ENCODE data around the gene C2CD4C. TPM values are rescaled to one million over a fixed set of nuclear protein-coding genes. Genes with fewer than 3 reads are reported as not detected.
"Not testable (repeated sequence)": the region's sequence is repeated elsewhere in the genome, so short reads cannot be mapped to it uniquely, and the experiment has no call there.

C2CD4C gene
- total RNA-seq, 2 experiments from 2014 or later = 0.12 to 0.19 TPM

- no peak overlapping the region for H3K4me3 Mint-ChIP-seq
- peaks cover 3% of the 10 kb centered on the region for H3K9me3 Mint-ChIP-seq
- H3K36me3 Mint-ChIP-seq = no peaks in the 10 kb centered on the region
- H3K4me1 Mint-ChIP-seq = no peaks in the 10 kb centered on the region
- H3K27ac Mint-ChIP-seq = no peak overlapping the region
- no peak for DNase-seq
- no peaks in the 10 kb centered on the region for H3K27me3 Mint-ChIP-seq
These were observed 17.9 kb upstream of the C2CD4C start for GRCh38 chr19:426725-427445.

DNA sequence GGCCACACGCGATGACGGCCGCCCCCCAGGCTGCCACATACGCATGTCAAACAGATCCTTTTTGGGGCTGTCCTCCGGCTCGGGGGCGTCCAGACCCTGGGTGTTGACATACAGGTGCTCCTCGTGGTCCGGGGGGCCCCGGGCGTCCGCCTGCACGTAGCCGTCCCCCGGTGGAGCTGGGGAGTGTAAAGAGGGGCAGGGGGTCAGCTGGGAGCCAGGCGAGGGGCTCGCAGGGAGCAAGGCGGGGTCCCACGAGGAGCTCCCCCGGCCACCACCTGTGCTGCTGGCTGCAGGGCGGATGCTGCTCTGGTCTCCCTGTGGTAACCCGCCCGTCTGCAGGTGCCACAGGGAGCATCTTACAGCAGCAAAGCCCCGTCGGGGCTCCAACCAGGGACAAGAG is 16.1 kb upstream of the C2CD4C start:
- no peaks in the 10 kb centered on the region for H3K9me3 Mint-ChIP-seq
- no peak for DNase-seq
- H3K4me1 Mint-ChIP-seq = no peaks in the 10 kb centered on the region
- H3K27ac Mint-ChIP-seq = no peak overlapping the region
- H3K27me3 Mint-ChIP-seq = no peaks in the 10 kb centered on the region
- no peaks in the 10 kb centered on the region for H3K36me3 Mint-ChIP-seq
- H3K4me3 Mint-ChIP-seq = no peak overlapping the region

DNA sequence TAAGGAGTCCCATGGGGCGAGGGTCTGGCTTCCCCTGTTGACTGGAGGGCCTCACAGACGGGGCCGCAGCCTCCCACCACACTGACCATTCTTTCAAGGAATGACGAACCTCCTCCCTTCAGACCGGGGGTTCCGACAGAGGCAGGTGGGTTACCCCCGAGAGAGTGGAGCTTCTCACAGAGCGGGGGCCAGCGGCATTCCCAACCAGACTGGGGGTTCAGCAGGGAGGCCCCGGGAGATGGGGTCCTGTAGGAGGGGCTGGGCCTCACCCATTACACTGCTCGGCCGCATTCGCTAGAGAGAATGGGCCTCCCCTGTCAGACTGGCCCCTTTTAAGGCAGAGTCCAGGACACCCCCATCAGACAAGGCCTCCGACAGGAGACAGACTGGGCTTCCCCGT is 15.6 kb upstream of the C2CD4C start:
- DNase-seq = no peak
- H3K27me3 Mint-ChIP-seq = no peaks in the 10 kb centered on the region
- no peaks in the 10 kb centered on the region for H3K9me3 Mint-ChIP-seq
- no peak overlapping the region for H3K27ac Mint-ChIP-seq
- no peak overlapping the region for H3K4me3 Mint-ChIP-seq
- H3K36me3 Mint-ChIP-seq = no peaks in the 10 kb centered on the region
- no peaks in the 10 kb centered on the region for H3K4me1 Mint-ChIP-seq

DNA sequence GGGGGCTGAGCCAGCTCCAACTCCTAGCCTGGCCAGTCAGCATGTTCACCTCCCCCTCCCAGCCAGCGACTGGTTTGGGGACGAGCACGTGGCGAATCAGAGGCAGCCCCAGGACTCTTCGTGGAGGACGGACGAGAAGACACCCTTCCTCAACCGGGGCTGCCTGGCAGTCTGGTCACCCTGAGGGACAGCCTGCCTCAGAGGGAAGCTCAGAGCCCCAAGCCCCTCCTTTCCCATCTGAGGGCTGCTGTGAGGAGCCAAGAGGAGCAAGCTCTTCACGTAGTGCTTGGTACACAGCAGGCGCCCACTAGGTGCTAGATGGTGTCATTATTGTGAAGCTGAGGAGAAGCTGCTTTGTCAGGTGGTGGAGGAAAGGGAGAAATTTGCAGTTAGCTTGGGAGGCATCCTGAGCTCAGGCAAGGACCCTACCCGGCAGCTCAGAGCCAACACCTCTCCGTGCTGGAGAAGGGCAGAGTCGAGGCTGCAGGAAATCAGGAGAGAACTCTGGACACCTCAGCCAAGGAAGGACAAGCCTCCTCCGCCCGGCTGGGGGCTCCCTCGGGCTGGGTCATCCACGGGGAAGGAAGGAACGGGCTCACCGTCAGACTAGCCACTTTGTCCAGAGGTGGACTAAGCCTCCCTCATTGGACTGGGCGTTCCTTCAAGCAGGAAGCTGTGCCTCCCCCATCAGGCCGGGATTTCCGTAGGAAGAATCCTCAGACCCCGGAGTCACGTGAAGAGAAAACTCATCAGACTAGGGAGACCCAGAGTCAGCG is 14.9 kb upstream of the C2CD4C start:
- H3K4me3 Mint-ChIP-seq = no peak overlapping the region
- H3K4me1 Mint-ChIP-seq = no peaks in the 10 kb centered on the region
- H3K36me3 Mint-ChIP-seq = no peaks in the 10 kb centered on the region
- H3K9me3 Mint-ChIP-seq = no peaks in the 10 kb centered on the region
- no peaks in the 10 kb centered on the region for H3K27me3 Mint-ChIP-seq
- DNase-seq = no peak
- H3K27ac Mint-ChIP-seq = no peak overlapping the region

- not testable (repeated sequence) for DNase-seq, H3K27ac Mint-ChIP-seq, H3K36me3 Mint-ChIP-seq, H3K9me3 Mint-ChIP-seq, H3K4me3 Mint-ChIP-seq, H3K4me1 Mint-ChIP-seq, H3K27me3 Mint-ChIP-seq
These were observed 13.9 kb upstream of the C2CD4C start for GRCh38 chr19:422917-423226.

GRCh38 chr19:422213-422916 is 13.4 kb upstream of the C2CD4C start:
- Mint-ChIP-seq H3K36me3 (no peaks in the 10 kb centered on the region), H3K4me1 (no peaks in the 10 kb centered on the region), H3K27me3 (no peaks in the 10 kb centered on the region), H3K9me3 (no peaks in the 10 kb centered on the region), H3K4me3 (no peak overlapping the region), H3K27ac (no peak overlapping the region)
- DNase-seq = no peak

DNA sequence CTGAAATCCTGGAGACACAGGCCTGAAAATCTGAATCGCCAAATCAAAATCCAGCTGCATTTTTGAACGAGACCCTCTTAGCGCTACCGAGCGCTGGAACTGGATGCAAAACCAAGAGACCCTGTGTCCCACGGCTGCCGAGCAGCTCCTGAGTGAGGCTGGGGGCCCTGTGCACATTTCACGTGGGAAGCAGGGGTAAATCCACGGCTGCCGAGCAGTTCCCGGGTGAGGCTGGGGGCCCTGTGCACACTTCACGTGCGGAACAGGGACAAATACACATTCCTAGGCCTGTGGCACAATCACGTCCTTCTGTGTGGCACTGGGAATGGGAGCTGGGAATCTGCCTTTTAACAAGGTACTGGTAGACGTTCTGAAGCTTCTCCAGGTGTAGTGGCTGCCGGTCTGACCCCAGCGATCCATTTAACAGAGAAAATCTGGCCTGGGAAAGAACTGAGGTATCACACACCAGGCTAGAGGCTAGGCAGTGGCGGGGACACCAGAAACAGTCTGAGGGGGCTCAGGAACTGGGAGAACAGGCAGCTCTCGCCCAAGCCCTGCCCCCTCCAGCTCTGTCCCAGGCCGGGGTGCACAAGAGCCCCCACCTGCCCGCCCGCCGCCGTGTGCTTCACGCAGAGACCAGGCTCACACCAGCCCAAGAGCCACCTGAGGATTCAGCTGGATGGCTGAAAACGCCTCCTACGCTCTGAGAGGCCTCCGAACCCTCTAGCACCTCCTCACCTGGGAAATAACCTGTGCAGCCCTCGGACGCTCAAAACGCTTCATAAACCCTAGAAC is 11.0 kb upstream of the C2CD4C start:
- no peak for DNase-seq
- no peaks in the 10 kb centered on the region for H3K9me3 Mint-ChIP-seq
- no peak overlapping the region for H3K4me3 Mint-ChIP-seq
- no peak overlapping the region for H3K27ac Mint-ChIP-seq
- no peaks in the 10 kb centered on the region for H3K4me1 Mint-ChIP-seq
- H3K36me3 Mint-ChIP-seq = no peaks in the 10 kb centered on the region
- H3K27me3 Mint-ChIP-seq = no peaks in the 10 kb centered on the region

DNA sequence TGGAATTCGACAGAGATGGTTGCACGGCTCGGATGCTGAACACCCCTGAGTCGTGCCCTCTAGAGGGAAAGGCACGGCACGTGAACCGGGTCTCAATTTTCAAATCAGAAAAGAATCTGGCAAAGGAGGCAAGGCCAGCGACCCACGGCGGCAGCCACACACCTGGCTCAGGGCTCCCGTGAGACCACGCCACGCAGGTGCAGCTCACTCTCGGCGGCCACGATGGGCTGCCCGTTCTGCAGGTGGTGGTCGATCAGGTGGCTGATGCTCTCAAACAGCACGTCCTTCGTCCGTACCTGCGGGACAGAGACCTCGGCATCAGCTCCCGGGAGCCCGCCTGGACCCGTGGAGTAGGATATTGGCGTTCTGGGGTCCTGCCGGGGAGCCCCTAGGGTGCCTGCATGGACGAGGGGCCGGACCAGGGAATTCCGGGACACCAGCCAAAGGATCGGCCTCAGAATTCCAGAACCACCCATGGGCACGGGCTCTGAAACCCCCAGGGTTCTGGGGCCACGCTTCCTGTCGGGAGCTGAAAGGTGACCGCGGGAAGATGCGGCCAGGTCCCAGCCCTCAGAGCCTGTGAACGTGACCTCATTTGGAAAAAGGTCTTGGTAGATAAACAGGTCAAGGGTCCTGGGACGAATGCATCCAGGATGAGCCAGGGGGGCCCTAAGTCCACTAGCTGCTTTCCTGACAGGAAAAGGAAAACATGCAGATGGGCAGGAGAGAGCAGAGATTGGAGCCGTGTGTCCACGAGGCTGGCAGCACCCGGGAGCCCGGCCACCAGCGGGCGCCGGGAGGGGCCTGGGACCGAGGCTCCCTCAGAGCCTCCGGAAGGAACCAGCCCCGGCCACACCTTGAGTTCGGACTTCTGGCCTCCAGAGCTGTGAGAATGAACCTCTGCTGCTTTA is 10.1 kb upstream of the C2CD4C start:
- H3K4me3 Mint-ChIP-seq = no peak overlapping the region
- no peak overlapping the region for H3K27ac Mint-ChIP-seq
- H3K4me1 Mint-ChIP-seq = no peaks in the 10 kb centered on the region
- no peak for DNase-seq
- no peaks in the 10 kb centered on the region for H3K36me3 Mint-ChIP-seq
- H3K27me3 Mint-ChIP-seq = no peaks in the 10 kb centered on the region
- H3K9me3 Mint-ChIP-seq = no peaks in the 10 kb centered on the region

DNA sequence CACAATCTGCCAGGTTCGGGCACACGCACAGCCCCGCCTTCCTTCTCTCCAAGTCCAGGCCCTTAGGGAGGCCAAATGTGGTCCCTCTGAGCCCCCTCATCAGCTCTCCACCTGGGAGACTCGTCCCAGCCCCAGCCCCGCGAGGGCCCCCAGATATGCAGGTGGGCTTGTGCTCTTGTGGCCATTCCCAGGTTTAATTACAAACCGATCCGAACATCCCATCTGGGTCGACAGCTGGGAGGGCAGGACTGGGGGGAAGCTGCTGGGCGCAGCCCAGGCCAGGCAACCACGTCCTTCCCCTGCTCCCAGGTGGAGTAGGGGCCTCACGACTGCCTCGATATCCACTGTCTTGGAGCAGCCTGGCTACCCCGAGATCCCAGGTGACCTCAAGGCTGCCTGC is 7.5 kb upstream of the C2CD4C start:
- Mint-ChIP-seq H3K27me3 (no peaks in the 10 kb centered on the region), H3K27ac (no peak overlapping the region), H3K4me3 (no peak overlapping the region), H3K36me3 (no peaks in the 10 kb centered on the region), H3K4me1 (no peaks in the 10 kb centered on the region), H3K9me3 (no peaks in the 10 kb centered on the region)
- DNase-seq = no peak

- no peaks in the 10 kb centered on the region for H3K36me3 Mint-ChIP-seq
- DNase-seq = no peak
- no peak overlapping the region for H3K4me3 Mint-ChIP-seq
- peaks cover 2% of the 10 kb centered on the region for H3K27me3 Mint-ChIP-seq
- H3K4me1 Mint-ChIP-seq = no peaks in the 10 kb centered on the region
- H3K9me3 Mint-ChIP-seq = no peaks in the 10 kb centered on the region
- H3K27ac Mint-ChIP-seq = no peak overlapping the region
These were observed 6.3 kb upstream of the C2CD4C start for GRCh38 chr19:415292-415691.

GRCh38 chr19:413756-414420 is 4.9 kb upstream of the C2CD4C start:
- no peak for DNase-seq
- Mint-ChIP-seq H3K4me3 (no peak overlapping the region), H3K4me1 (peaks cover 5% of the 10 kb centered on the region), H3K36me3 (no peaks in the 10 kb centered on the region), H3K27me3 (peaks cover 13% of the 10 kb centered on the region), H3K27ac (no peak overlapping the region), H3K9me3 (no peaks in the 10 kb centered on the region)

DNA sequence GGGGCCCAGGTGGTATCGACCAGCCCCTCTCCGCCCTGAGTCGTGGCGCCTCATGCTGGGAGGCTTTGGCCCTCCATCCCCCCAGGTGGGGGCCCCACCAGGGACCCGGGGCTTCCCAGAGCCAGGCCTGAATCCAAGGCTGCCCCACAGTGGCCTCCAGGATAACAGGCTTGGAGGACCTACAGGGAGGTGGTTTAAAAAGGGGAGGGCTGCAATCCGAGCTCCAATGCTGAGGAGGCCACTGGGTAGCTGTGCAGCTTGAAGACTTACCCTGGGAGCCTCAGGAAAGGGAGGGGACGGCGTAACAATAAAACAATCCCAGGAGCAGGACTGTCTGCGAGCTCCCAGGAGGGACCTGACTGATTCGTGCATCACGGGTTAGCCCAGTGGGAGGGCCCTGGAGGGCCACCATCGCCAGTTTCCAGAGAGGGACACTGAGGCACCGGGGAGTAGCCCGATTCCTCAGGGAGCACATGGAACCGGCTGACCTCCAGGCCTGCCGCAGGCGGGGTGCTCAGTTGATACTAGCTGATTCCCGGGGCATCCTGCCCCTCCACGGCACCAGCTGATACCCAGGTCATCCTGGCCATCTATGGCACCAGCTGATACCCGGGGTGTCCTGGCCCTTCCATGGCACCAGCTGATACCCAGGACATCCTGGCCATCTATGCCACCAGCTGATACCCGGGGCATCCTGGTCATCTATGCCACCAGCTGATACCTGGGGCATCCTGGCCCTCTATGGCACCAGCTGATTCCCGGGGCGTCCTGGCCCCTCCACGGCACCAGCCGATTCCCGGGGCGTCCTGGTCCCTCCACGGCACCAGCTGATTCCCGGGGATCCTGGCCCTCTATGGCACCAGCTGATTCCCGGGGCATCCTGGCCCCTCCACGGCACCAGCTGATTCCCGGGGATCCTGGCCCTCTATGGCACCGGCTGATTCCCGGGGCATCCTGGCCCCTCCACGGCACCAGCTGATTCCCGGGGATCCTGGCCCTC is 3.7 kb upstream of the C2CD4C start:
- no peaks in the 10 kb centered on the region for H3K9me3 Mint-ChIP-seq

More for the DNA sequence above, 3.7 kb upstream of the C2CD4C start:
- no peak overlapping the region for H3K4me3 Mint-ChIP-seq
- DNase-seq = no peak
- H3K27ac Mint-ChIP-seq = no peak overlapping the region
- H3K4me1 Mint-ChIP-seq = peaks cover 5% of the 10 kb centered on the region
- H3K27me3 Mint-ChIP-seq = peaks cover 13% of the 10 kb centered on the region
- H3K36me3 Mint-ChIP-seq = no peaks in the 10 kb centered on the region

Data from activated naive CD8-positive, alpha-beta T cell treated with anti-CD3 and anti-CD28 coated beads for 36 hours (primary cell).